Smooth muscle cell (in vitro differentiated cells): ENCODE data around the gene MON2. TPM values are rescaled to one million over a fixed set of nuclear protein-coding genes. Genes with fewer than 3 reads are reported as not detected.
A peak's percentile ranks its signal among the peaks of the same experiment; 100 is the strongest.

Experiments
- DNase-seq: peaks from one replicate; lab custom pipeline; 2025; ENCODE audit not compliant: unreplicated experiment; lab: John Stamatoyannopoulos, UW
- H2AFZ ChIP-seq: fragments of 200-600 bp; sonication (generic); 2 replicates; pipeline ENCODE4 v1.6.0; 2016; ENCODE audit warnings: antibody characterized with exemption, low read depth, mild to moderate bottlenecking
- H3F3A ChIP-seq: fragments of 200-600 bp; sonication (generic); 2 replicates; pipeline ENCODE4 v1.6.0; 2017; ENCODE audit warnings: antibody characterized with exemption, low read depth
- H3K27ac ChIP-seq: fragments of 200-600 bp; sonication (generic); 2 replicates; pipeline ENCODE4 v1.5.1; 2016; ENCODE audit warnings: low read depth, mild to moderate bottlenecking
- H3K27me3 ChIP-seq: fragments of 200-600 bp; sonication (generic); 2 replicates; pipeline ENCODE4 v1.6.1; 2016; ENCODE audit warnings: low read depth, mild to moderate bottlenecking
- H3K36me3 ChIP-seq: fragments of 200-600 bp; sonication (generic); 2 replicates; pipeline ENCODE4 v1.5.1; 2016; ENCODE audit warnings: low read depth
- H3K4me1 ChIP-seq: fragments of 200-600 bp; sonication (generic); 2 replicates; pipeline ENCODE4 v1.5.1; 2016; ENCODE audit warnings: low read depth
- H3K4me2 ChIP-seq: fragments of 200-600 bp; sonication (generic); 2 replicates; pipeline ENCODE4 v1.6.0; 2016; ENCODE audit warnings: mild to moderate bottlenecking
- H3K4me3 ChIP-seq: fragments of 200-600 bp; sonication (generic); 2 replicates; pipeline ENCODE4 v1.5.1; 2016; ENCODE audit warnings: mild to moderate bottlenecking
- H3K79me2 ChIP-seq: fragments of 200-600 bp; sonication (generic); 2 replicates; pipeline ENCODE4 v1.6.0; 2016; ENCODE audit warnings: low read depth, mild to moderate bottlenecking
- H3K9ac ChIP-seq: fragments of 200-600 bp; sonication (generic); 2 replicates; pipeline ENCODE4 v1.6.0; 2016; ENCODE audit warnings: low read depth
- H3K9me3 ChIP-seq: fragments of 200-600 bp; sonication (generic); replicated peaks from 2 replicates; pipeline ENCODE4 v1.5.1; 2016; ENCODE audit warnings: low read depth
- H4K20me1 ChIP-seq: fragments of 200-600 bp; sonication (generic); 2 replicates; pipeline ENCODE4 v1.6.0; 2016; ENCODE audit warnings: low read depth
- CTCF ChIP-seq: fragments of 200-600 bp; sonication (generic); IDR thresholded peaks from 2 replicates; pipeline ENCODE4 v1.5.1; 2017; ENCODE audit warnings: borderline replicate concordance, mild to moderate bottlenecking, antibody characterized with exemption; ENCODE audit not compliant: insufficient read depth, poor library complexity, severe bottlenecking
- WGBS: methylation state at CpG from one replicate; pipeline ENCODE4 v1.1.7; 2016; ENCODE audit warnings: low lambda C conversion rate; 5-methylcytosine and 5-hydroxymethylcytosine counted together
- polyA plus RNA-seq: library from polyadenylated mRNA; unstranded; fragments of >200 nt; fragmentation: Nextera tagmentation; extraction: Ambion mirVana; gene quantifications from 2 replicates; pipeline ENCODE4 v1.2.1, GENCODE V29; 2016
- total RNA-seq: library from RNA; depleted of rRNA; stranded (reverse); fragments of >200 nt; gene quantifications from 2 replicates; pipeline ENCODE4 v1.2.3, GENCODE V29; 2014

The MON2 gene
- total and polyA plus RNA-seq, 2 experiments from 2014 or later, result 18.1 to 72.5 TPM

GRCh38 chr12:62575036-62575435 is 108.4 kb downstream of the MON2 start:
- Histone ChIP-seq H3K27me3 (no peaks in the 10 kb centered on the region), H3K36me3 (peaks cover 13% of the 10 kb centered on the region), H3K9ac (no peak overlapping the region), H3K4me3 (no peak overlapping the region), H4K20me1 (no peaks in the 10 kb centered on the region), H2AFZ (no peak overlapping the region), H3K27ac (no peak overlapping the region), H3K79me2 (no peaks in the 10 kb centered on the region), H3F3A (peaks cover 3% of the 10 kb centered on the region), H3K9me3 (no peaks in the 10 kb centered on the region), H3K4me1 (no peaks in the 10 kb centered on the region), H3K4me2 (no peak overlapping the region)
- TF ChIP-seq CTCF, result no peak
- no peak for DNase-seq

- no peak for TF ChIP-seq CTCF
- H3K27ac ChIP-seq, result no peak overlapping the region
- no peak for DNase-seq
- 95% methylated on average over 1 of the region's 1 CpG for WGBS
- no peaks in the 10 kb centered on the region for H3K9me3 ChIP-seq
- no peak overlapping the region for H3K4me2 ChIP-seq
- no peaks in the 10 kb centered on the region for H4K20me1 ChIP-seq
- no peak overlapping the region for H3K4me3 ChIP-seq
- H3K4me1 ChIP-seq, result no peaks in the 10 kb centered on the region
- no peak overlapping the region for H2AFZ ChIP-seq
- no peaks in the 10 kb centered on the region for H3K27me3 ChIP-seq
- peaks cover 13% of the 10 kb centered on the region for H3K36me3 ChIP-seq
- H3F3A ChIP-seq, result peaks cover 13% of the 10 kb centered on the region
- no peaks in the 10 kb centered on the region for H3K79me2 ChIP-seq
- H3K9ac ChIP-seq, result no peak overlapping the region
Measured at GRCh38 chr12:62576503-62576902, 109.9 kb downstream of the MON2 start.

- no peaks in the 10 kb centered on the region for H3K27me3 ChIP-seq
- no peak for TF ChIP-seq CTCF
- H4K20me1 ChIP-seq, result no peaks in the 10 kb centered on the region
- WGBS, result 95% methylated on average over 2 of the region's 2 CpGs
- H3K27ac ChIP-seq, result no peak overlapping the region
- no peak overlapping the region for H2AFZ ChIP-seq
- no peak for DNase-seq
- no peak overlapping the region for H3K9ac ChIP-seq
- peaks cover 10% of the 10 kb centered on the region for H3K36me3 ChIP-seq
- no peaks in the 10 kb centered on the region for H3K9me3 ChIP-seq
- H3K4me1 ChIP-seq, result no peaks in the 10 kb centered on the region
- H3K4me2 ChIP-seq, result no peak overlapping the region
- H3K79me2 ChIP-seq, result no peaks in the 10 kb centered on the region
- H3F3A ChIP-seq, result peaks cover 14% of the 10 kb centered on the region
- no peak overlapping the region for H3K4me3 ChIP-seq
Measured at GRCh38 chr12:62578726-62579125, 112.1 kb downstream of the MON2 start.

GRCh38 chr12:62581288-62582064 is 114.8 kb downstream of the MON2 start:
- no peak overlapping the region for H2AFZ ChIP-seq
- peaks cover 7% of the 10 kb centered on the region for H3K36me3 ChIP-seq
- H3F3A ChIP-seq, result peaks cover 14% of the 10 kb centered on the region
- no peaks in the 10 kb centered on the region for H3K9me3 ChIP-seq
- H3K27me3 ChIP-seq, result no peaks in the 10 kb centered on the region
- no peak for DNase-seq
- peak; percentile 66 for TF ChIP-seq CTCF
- no peak overlapping the region for H3K4me3 ChIP-seq
- H3K79me2 ChIP-seq, result no peaks in the 10 kb centered on the region
- 83% methylated on average over 12 of the region's 12 CpGs for WGBS
- no peaks in the 10 kb centered on the region for H3K4me1 ChIP-seq
- no peaks in the 10 kb centered on the region for H4K20me1 ChIP-seq
- no peak overlapping the region for H3K4me2 ChIP-seq
- H3K9ac ChIP-seq, result no peak overlapping the region
- H3K27ac ChIP-seq, result no peak overlapping the region
